ENCODE data around the gene CBFA2T2.

CBFA2T2 gene

GRCh38 chr20:33541797-33542196 lies 51.9 kb downstream of the CBFA2T2 start:
- Histone ChIP-seq H3K4me2 (ENCODE audit: insufficient read depth, low read length) (no peak overlapping the region), H3K9ac (ENCODE audit: low read depth, low read length) (no peak overlapping the region), H3K36me3 (ENCODE audit: insufficient read depth, low read length) (no peaks in the 10 kb centered on the region), H3K4me1 (ENCODE audit: insufficient read depth, low read length) (no peaks in the 10 kb centered on the region), H3K4me3 (ENCODE audit: low read depth in 1 of 2, low read length in 2 of 2) (no peak overlapping the region), H4K20me1 (ENCODE audit: insufficient read depth, low read length) (peaks cover 6% of the 10 kb centered on the region; the same call in 1 of the 2 replicates), H2AFZ (ENCODE audit: low read depth, low read length) (no peak overlapping the region), H3K27ac (ENCODE audit: low read length) (no peak overlapping the region), H3K79me2 (ENCODE audit: insufficient read depth, low read length) (peaks cover 10% of the 10 kb centered on the region), H3K27me3 (ENCODE audit: insufficient read depth, low read length, poor library complexity) (no peaks in the 10 kb centered on the region), H3K9me3 (ENCODE audit: insufficient read depth, low read length, severe bottlenecking) (no peaks in the 10 kb centered on the region)
- DNase-seq (no peak), ATAC-seq (ENCODE audit: insufficient read depth, low read depth) (no peak)
- TF ChIP-seq CTCF (IDR thresholded peaks at IDR 0.05; ENCODE audit: borderline replicate concordance, extremely low read depth, low read length, poor library complexity, severe bottlenecking) (no peak), EZH2 (IDR thresholded peaks at IDR 0.05; ENCODE audit: borderline replicate concordance, low read depth, low read length, severe bottlenecking) (no peak)

GRCh38 chr20:33545763-33546162 lies 55.9 kb downstream of the CBFA2T2 start:
- no peaks in the 10 kb centered on the region for H3K9me3 ChIP-seq (ENCODE audit: insufficient read depth, low read length, severe bottlenecking)
- H3K27ac ChIP-seq (ENCODE audit: low read length): no peak overlapping the region
- DNase-seq (no peak), ATAC-seq (ENCODE audit: insufficient read depth, low read depth) (no peak)
- no peaks in the 10 kb centered on the region for H3K4me1 ChIP-seq (ENCODE audit: insufficient read depth, low read length)
- H3K79me2 ChIP-seq (ENCODE audit: insufficient read depth, low read length): peaks cover 18% of the 10 kb centered on the region
- no peaks in the 10 kb centered on the region; the same call in 1 of the 2 replicates for H3K36me3 ChIP-seq (ENCODE audit: insufficient read depth, low read length)
- H3K4me3 ChIP-seq (ENCODE audit: low read depth in 1 of 2, low read length in 2 of 2): no peak overlapping the region
- H4K20me1 ChIP-seq (ENCODE audit: insufficient read depth, low read length): peaks cover 6% of the 10 kb centered on the region; the same call in 1 of the 2 replicates
- H3K27me3 ChIP-seq (ENCODE audit: insufficient read depth, low read length, poor library complexity): no peaks in the 10 kb centered on the region
- H3K4me2 ChIP-seq (ENCODE audit: insufficient read depth, low read length): no peak overlapping the region
- no peak for TF ChIP-seq CTCF (IDR thresholded peaks at IDR 0.05; ENCODE audit: borderline replicate concordance, extremely low read depth, low read length, poor library complexity, severe bottlenecking)
- no peak for TF ChIP-seq EZH2 (IDR thresholded peaks at IDR 0.05; ENCODE audit: borderline replicate concordance, low read depth, low read length, severe bottlenecking)
- no peak overlapping the region for H2AFZ ChIP-seq (ENCODE audit: low read depth, low read length)
- no peak overlapping the region for H3K9ac ChIP-seq (ENCODE audit: low read depth, low read length)

DNA sequence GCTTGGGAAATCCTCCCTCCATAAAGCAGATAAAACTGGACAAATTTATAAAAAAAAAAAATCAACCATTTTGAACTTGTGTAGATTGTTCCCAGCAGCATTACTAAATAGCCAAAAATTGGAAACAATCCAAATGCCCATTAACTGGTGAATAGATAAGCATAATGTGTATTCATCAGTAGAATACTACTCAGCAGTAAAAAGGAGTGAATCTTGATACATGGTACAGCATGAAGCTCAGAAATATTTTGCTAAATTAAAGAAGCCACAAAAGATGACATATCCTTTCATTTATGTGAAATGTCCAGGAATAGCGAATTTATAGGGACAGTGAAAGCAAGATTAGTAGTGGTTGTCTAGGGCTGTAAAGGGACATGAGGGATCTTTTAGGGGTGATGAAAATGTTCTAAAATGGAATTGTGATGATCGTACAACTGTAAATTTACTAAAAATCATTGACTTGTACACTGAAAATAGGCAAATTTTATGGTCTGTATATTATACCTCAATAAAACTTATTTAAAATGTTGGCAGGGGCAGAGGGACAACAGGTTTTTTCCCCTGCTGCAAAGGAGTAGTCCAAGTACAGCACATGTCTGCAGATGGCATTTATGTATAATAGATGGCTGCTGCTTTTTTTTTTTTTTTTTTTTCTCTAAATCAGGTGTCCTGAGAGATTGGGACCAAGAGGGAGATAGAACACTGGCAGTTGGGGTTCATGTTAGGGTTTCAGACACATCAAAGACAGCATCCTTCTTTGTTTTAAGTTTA lies 59.5 kb downstream of the CBFA2T2 start:
- H4K20me1 ChIP-seq (ENCODE audit: insufficient read depth, low read length): no peaks in the 10 kb centered on the region; the same call in 1 of the 2 replicates
- no peaks in the 10 kb centered on the region for H3K9me3 ChIP-seq (ENCODE audit: insufficient read depth, low read length, severe bottlenecking)
- peaks cover 15% of the 10 kb centered on the region for H3K79me2 ChIP-seq (ENCODE audit: insufficient read depth, low read length)
- no peaks in the 10 kb centered on the region for H3K27me3 ChIP-seq (ENCODE audit: insufficient read depth, low read length, poor library complexity)
- H3K4me3 ChIP-seq (ENCODE audit: low read depth in 1 of 2, low read length in 2 of 2): no peak overlapping the region
- DNase-seq: no peak
- no peak for ATAC-seq (ENCODE audit: insufficient read depth, low read depth)
- H3K36me3 ChIP-seq (ENCODE audit: insufficient read depth, low read length): no peaks in the 10 kb centered on the region; the same call in 1 of the 2 replicates
- no peaks in the 10 kb centered on the region for H3K4me1 ChIP-seq (ENCODE audit: insufficient read depth, low read length)
- no peak overlapping the region for H3K27ac ChIP-seq (ENCODE audit: low read length)
- TF ChIP-seq CTCF (IDR thresholded peaks at IDR 0.05; ENCODE audit: borderline replicate concordance, extremely low read depth, low read length, poor library complexity, severe bottlenecking) (no peak), EZH2 (IDR thresholded peaks at IDR 0.05; ENCODE audit: borderline replicate concordance, low read depth, low read length, severe bottlenecking) (no peak)
- no peak overlapping the region for H3K4me2 ChIP-seq (ENCODE audit: insufficient read depth, low read length)
- no peak overlapping the region for H3K9ac ChIP-seq (ENCODE audit: low read depth, low read length)
- no peak overlapping the region for H2AFZ ChIP-seq (ENCODE audit: low read depth, low read length)

All from DND-41 (cell line).